ENCODE data around the gene PTPRE. TPM values are rescaled to one million over a fixed set of nuclear protein-coding genes. Genes with fewer than 3 reads are reported as not detected.

PTPRE gene
- total RNA-seq, 6 donors from 2014 or later: 49.9 to 89.2 (median 64.2) TPM

- H3K4me1 ChIP-seq: peaks cover 29 to 36% (median 33%) of the 10 kb centered on the region in 4 donors
- WGBS, 2 donors: 86 to 98% methylated on average over 4 of the region's 4 CpGs
- H3K27me3 ChIP-seq: no peaks in the 10 kb centered on the region
- no peak overlapping the region for H3K27ac ChIP-seq
- no peak overlapping the region for H3K4me3 ChIP-seq
- no peak for DNase-seq
- no peak for TF ChIP-seq POLR2A (IDR thresholded peaks at IDR 0.05)
- TF ChIP-seq EP300 (IDR thresholded peaks at IDR 0.05): no peak
- no peak for TF ChIP-seq CTCF (IDR thresholded peaks at IDR 0.05)
- TF ChIP-seq POLR2AphosphoS5 (IDR thresholded peaks at IDR 0.05): no peak
- no peaks in the 10 kb centered on the region for H3K36me3 ChIP-seq
- H3K9me3 ChIP-seq: no peaks in the 10 kb centered on the region
- ATAC-seq (ENCODE audit: low FRiP score in 2 of 2): no peak
Observed at GRCh38 chr10:127972751-127973357, 66.0 kb downstream of the PTPRE start.

- no peaks in the 10 kb centered on the region for H3K27me3 ChIP-seq
- H3K27ac ChIP-seq: no peak overlapping the region
- no peak for TF ChIP-seq POLR2A (IDR thresholded peaks at IDR 0.05)
- no peak for TF ChIP-seq POLR2AphosphoS5 (IDR thresholded peaks at IDR 0.05)
- TF ChIP-seq CTCF (IDR thresholded peaks at IDR 0.05): no peak
- TF ChIP-seq EP300 (IDR thresholded peaks at IDR 0.05): no peak
- WGBS, 2 donors: 50% methylated on average over 10 of the region's 10 CpGs
- ATAC-seq (ENCODE audit: low FRiP score in 2 of 2) (no peak), DNase-seq (no peak)
- no peaks in the 10 kb centered on the region for H3K36me3 ChIP-seq
- H3K9me3 ChIP-seq: no peaks in the 10 kb centered on the region
- H3K4me3 ChIP-seq: no peak overlapping the region
- H3K4me1 ChIP-seq: peaks cover 31 to 45% (median 35%) of the 10 kb centered on the region in 4 donors
Observed at GRCh38 chr10:127973791-127974311, 66.9 kb downstream of the PTPRE start.

GRCh38 chr10:127974911-127975310, 68.0 kb downstream of the PTPRE start:
- 91 to 94% methylated on average over 9 of the region's 9 CpGs for WGBS, 2 donors
- DNase-seq: no peak
- TF ChIP-seq EP300 (IDR thresholded peaks at IDR 0.05): no peak
- TF ChIP-seq POLR2A (IDR thresholded peaks at IDR 0.05): no peak
- TF ChIP-seq POLR2AphosphoS5 (IDR thresholded peaks at IDR 0.05): no peak
- no peak for TF ChIP-seq CTCF (IDR thresholded peaks at IDR 0.05)
- no peak overlapping the region for H3K4me3 ChIP-seq
- no peak overlapping the region for H3K27ac ChIP-seq
- ATAC-seq (ENCODE audit: low FRiP score in 2 of 2): no peak
- H3K36me3 ChIP-seq: no peaks in the 10 kb centered on the region
- H3K4me1 ChIP-seq: peaks cover 34 to 51% (median 43%) of the 10 kb centered on the region in 4 donors
- no peaks in the 10 kb centered on the region for H3K9me3 ChIP-seq
- no peaks in the 10 kb centered on the region for H3K27me3 ChIP-seq

GRCh38 chr10:127976286-127976685, 69.4 kb downstream of the PTPRE start:
- H3K36me3 ChIP-seq: no peaks in the 10 kb centered on the region
- no peaks in the 10 kb centered on the region for H3K9me3 ChIP-seq
- ATAC-seq (ENCODE audit: low FRiP score in 2 of 2) (no peak), DNase-seq (no peak)
- H3K27ac ChIP-seq: peak overlapping the region in 3 of 4 donors; percentile 63 to 85 (median 80)
- H3K4me3 ChIP-seq: no peak overlapping the region
- 36 to 44% methylated on average over 7 of the region's 7 CpGs for WGBS, 2 donors
- peaks cover 34 to 51% (median 43%) of the 10 kb centered on the region in 4 donors for H3K4me1 ChIP-seq
- no peaks in the 10 kb centered on the region for H3K27me3 ChIP-seq
- TF ChIP-seq CTCF (IDR thresholded peaks at IDR 0.05) (no peak), EP300 (IDR thresholded peaks at IDR 0.05) (no peak), POLR2AphosphoS5 (IDR thresholded peaks at IDR 0.05) (no peak), POLR2A (IDR thresholded peaks at IDR 0.05) (no peak)

All from upper lobe of left lung (tissue), 6 donors.